Liver (tissue), 3 donors: ENCODE results near the gene PKP4.

ENCODE experiments used
- FOXA1 ChIP-seq: IDR thresholded peaks from 2 replicates; pipeline ENCODE4 v1.6.1; 2016; ENCODE audit warnings: antibody characterized with exemption
- GABPA ChIP-seq, 2 donors: IDR thresholded peaks in 1 of 2; conservative IDR thresholded peaks in 1 of 2; 2 replicates each; pipeline ENCODE4 v1.6.1; 2016; ENCODE audit warnings: antibody characterized with exemption in 2 of 2, mild to moderate bottlenecking in 1 of 2, moderate library complexity in 1 of 2
- NR2F2 ChIP-seq: IDR thresholded peaks from 2 replicates; pipeline ENCODE4 v1.6.1; 2016; ENCODE audit warnings: antibody characterized with exemption
- RAD21 ChIP-seq, 2 donors: IDR thresholded peaks; 2 replicates each; pipeline ENCODE4 v1.6.1; 2016; ENCODE audit warnings: antibody characterized with exemption in 2 of 2, mild to moderate bottlenecking in 2 of 2
- TAF1 ChIP-seq: conservative IDR thresholded peaks from 2 replicates; pipeline ENCODE4 v1.6.1; 2016; ENCODE audit warnings: antibody characterized with exemption, mild to moderate bottlenecking
- TF ChIP-seq, protein P1 (sequence below): fragments of 150-350 bp; IDR thresholded peaks from 2 replicates; pipeline ENCODE4 v1.5.1; 2017; ENCODE audit warnings: improper control_type of control experiment, low read depth, low read length; ENCODE audit not compliant: missing input control
- TF ChIP-seq, protein P2 (sequence below): IDR thresholded peaks from 2 replicates; pipeline ENCODE4 v1.6.1; 2016; ENCODE audit warnings: antibody characterized with exemption, mild to moderate bottlenecking
- TF ChIP-seq, protein P3 (sequence below): IDR thresholded peaks from 2 replicates; pipeline ENCODE4 v1.6.1; 2016; ENCODE audit warnings: antibody characterized with exemption
- donor health status: healthy.
- donor health status: healthy.

DNA sequence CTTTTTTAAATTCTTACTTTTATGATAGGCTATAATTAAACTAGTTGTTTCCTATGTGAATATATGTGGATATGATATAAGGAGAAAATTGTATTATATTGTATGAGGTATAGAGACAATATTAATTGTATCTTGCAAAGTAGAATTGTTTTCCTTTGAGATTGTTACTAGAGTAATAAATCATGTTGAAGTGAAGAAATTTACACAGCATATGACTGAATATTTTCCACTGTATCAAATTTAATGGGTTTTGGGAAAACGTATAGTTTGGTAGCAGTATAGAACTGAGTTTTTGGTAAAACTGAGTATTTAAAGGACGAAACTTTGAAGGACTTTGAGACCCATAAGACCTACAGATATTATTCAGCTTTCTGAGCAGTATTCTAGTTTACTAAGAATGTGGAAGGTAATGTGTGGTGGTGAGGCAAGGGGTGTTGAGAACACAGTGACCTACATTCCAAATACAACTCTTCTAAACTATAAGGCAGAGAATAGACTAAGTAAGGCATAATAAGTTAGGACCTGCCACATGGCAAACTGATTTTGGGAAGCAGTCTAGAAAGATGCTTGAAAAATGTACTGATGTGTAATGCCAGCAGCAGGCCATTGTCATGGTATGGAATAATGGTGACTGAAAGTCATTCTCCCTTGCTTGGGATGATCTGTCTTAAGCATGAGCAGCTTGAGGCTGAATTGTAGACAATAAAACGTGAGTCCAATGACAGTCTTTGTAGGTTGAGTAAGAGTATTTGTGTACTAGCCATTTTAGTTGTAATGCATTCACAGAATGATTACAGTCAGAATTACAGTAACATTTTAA, 29.6 kb downstream of the PKP4 start:
- TF ChIP-seq, protein P1, sequence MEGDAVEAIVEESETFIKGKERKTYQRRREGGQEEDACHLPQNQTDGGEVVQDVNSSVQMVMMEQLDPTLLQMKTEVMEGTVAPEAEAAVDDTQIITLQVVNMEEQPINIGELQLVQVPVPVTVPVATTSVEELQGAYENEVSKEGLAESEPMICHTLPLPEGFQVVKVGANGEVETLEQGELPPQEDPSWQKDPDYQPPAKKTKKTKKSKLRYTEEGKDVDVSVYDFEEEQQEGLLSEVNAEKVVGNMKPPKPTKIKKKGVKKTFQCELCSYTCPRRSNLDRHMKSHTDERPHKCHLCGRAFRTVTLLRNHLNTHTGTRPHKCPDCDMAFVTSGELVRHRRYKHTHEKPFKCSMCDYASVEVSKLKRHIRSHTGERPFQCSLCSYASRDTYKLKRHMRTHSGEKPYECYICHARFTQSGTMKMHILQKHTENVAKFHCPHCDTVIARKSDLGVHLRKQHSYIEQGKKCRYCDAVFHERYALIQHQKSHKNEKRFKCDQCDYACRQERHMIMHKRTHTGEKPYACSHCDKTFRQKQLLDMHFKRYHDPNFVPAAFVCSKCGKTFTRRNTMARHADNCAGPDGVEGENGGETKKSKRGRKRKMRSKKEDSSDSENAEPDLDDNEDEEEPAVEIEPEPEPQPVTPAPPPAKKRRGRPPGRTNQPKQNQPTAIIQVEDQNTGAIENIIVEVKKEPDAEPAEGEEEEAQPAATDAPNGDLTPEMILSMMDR: no peak
- TF ChIP-seq, protein P2, sequence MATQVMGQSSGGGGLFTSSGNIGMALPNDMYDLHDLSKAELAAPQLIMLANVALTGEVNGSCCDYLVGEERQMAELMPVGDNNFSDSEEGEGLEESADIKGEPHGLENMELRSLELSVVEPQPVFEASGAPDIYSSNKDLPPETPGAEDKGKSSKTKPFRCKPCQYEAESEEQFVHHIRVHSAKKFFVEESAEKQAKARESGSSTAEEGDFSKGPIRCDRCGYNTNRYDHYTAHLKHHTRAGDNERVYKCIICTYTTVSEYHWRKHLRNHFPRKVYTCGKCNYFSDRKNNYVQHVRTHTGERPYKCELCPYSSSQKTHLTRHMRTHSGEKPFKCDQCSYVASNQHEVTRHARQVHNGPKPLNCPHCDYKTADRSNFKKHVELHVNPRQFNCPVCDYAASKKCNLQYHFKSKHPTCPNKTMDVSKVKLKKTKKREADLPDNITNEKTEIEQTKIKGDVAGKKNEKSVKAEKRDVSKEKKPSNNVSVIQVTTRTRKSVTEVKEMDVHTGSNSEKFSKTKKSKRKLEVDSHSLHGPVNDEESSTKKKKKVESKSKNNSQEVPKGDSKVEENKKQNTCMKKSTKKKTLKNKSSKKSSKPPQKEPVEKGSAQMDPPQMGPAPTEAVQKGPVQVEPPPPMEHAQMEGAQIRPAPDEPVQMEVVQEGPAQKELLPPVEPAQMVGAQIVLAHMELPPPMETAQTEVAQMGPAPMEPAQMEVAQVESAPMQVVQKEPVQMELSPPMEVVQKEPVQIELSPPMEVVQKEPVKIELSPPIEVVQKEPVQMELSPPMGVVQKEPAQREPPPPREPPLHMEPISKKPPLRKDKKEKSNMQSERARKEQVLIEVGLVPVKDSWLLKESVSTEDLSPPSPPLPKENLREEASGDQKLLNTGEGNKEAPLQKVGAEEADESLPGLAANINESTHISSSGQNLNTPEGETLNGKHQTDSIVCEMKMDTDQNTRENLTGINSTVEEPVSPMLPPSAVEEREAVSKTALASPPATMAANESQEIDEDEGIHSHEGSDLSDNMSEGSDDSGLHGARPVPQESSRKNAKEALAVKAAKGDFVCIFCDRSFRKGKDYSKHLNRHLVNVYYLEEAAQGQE: no peak
- TF ChIP-seq NR2F2: no peak
- no peak for TF ChIP-seq RAD21 (IDR thresholded peaks at IDR 0.05)
- TF ChIP-seq TAF1: no peak
- TF ChIP-seq GABPA (IDR thresholded peaks at IDR 0.05 in 1 of 2, conservative IDR thresholded peaks at IDR 0.05 in 1 of 2): no peak
- TF ChIP-seq, protein P3, sequence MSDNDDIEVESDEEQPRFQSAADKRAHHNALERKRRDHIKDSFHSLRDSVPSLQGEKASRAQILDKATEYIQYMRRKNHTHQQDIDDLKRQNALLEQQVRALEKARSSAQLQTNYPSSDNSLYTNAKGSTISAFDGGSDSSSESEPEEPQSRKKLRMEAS: no peak
- no peak for TF ChIP-seq FOXA1
